Measurements from ENCODE around the gene FGF8.
A peak's percentile ranks its signal among the peaks of the same experiment; 100 is the strongest.
"Not testable (repeated sequence)": the region's sequence is repeated elsewhere in the genome, so short reads cannot be mapped to it uniquely, and the experiment has no call there.

The FGF8 gene, protein sequence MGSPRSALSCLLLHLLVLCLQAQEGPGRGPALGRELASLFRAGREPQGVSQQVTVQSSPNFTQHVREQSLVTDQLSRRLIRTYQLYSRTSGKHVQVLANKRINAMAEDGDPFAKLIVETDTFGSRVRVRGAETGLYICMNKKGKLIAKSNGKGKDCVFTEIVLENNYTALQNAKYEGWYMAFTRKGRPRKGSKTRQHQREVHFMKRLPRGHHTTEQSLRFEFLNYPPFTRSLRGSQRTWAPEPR

GRCh38 chr10:101775273-101776160, at the start of gene FGF8:
TSS of gene FGF8 (minus strand) at chr10:101776114. CDS start at chr10:101775900, 214 bp downstream.
- no peak for DNase-seq

DNA sequence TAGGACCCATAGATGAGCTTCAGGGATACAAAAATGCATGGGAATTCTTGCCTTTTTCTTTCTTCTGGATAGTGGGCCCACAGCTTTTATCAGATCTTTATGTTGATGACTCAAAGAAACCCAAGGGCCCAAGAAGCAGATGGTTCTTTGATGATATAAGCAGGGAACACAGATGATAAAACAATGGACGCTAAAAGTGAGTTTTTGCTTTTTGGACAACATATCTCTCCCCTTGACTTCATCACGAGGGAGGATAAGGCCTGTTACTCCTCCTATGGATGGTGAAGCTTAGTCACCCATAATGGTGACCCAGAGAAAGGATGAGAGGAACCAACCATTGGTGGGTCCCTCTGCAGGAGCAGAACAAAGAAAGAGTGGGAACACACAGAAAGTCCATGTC, 48.8 kb upstream of the FGF8 start:
- no peak for DNase-seq

DNA sequence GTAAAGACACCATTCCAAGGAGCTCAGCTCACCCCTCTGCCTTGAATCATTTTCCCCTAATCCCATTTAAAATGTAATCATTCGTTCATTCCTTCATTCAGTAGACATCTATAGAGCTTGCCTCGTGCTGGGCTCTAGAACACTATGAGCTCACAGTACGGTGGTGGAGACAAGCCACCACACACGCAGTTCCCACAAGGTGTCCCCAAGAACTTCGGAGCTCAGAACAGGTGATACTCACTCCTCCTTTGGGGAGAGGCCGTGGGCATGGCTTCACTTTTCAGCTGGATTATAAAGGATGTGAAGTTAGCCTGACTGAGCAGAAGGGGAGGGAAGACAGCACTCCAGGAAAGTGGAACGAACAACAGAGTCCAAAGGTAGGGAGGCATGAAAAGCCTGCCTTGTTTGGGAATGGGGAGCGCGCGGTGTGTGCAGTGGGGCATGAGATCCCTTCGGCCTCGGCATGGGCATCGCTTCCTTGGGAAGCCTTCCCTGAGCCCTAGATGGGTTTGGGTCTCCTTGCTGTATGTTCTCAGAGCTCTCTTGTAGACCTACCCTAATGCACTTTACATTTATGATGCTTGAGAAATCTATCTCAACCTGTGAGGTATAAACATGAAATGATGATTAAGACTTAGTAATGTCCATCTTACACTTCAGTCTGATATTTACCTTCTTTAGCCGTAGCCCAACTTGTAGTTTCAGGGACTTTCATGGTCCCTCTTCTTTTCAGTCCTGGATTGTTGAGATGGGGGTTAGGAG, 43.1 kb upstream of the FGF8 start:
- peak; percentile 40 for DNase-seq

- DNase-seq, result peak; percentile 100
Measured at GRCh38 chr10:101818119-101818871, 42.4 kb upstream of the FGF8 start, which contains the start of gene OGA. TSS of gene OGA (minus strand) at chr10:101818444. CDS start at chr10:101818022, 422 bp downstream.

DNA sequence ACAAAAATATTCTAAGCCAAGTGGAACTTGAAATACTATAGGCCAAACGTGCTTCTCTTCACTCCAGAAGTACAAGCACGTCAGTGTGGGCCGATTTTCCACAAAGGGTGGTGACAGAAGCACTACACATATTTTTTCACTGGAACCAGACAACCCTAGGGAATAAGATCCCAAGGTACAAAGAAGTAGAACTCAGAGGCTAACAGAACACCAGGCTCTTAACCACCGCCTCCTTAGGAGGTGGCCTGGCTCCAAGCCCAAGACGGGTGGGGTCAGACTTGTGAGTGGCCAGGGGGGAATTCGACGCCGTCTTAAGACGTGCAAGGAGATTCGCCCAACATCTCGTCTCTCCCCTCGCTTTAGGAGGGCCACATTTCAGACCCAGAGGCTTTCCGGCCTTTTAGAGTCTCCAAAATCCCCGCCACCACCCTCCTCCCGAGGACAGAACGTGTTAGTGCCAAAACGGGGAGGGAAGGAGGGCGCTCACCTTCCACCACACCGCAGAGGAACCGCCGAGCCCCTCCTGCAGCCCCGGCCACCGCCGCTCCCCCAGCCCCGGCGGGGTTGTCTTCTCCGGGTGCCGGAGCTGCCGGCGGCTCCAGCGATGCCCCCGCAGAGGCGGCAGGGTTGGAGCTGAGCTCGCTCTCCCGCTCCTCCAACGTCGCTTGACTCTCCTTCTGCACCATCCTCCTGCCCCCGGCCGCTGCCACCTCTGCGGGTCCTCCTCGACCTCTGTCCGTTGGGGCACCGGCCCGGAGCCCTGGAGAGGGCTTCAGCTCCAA, 41.6 kb upstream of the FGF8 start:
- peak; percentile 38 for DNase-seq

- DNase-seq, result no peak
Measured at GRCh38 chr10:101816913-101817336, 41.0 kb upstream of the FGF8 start.

DNA sequence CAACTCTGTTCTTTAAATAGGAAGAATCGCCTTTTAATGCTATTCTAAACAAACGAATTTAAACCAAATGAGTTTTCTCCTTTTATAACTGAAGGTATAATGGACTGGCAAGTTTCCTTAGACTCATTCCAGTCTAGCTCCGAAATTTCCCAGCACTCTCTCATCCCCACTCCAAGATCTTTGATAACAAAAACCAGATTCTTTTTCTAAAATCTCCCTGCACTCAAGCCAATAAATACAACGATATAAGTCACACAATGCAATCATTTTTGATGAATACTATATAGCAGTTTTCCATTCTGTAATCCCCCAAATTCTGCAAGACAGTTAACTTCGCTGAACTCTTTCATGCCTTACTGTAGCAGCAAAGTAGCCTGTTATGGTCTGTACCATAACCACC, 40.5 kb upstream of the FGF8 start:
- DNase-seq, result no peak

GRCh38 chr10:101814466-101815071, 38.7 kb upstream of the FGF8 start:
- DNase-seq, result no peak

GRCh38 chr10:101812606-101813005, 36.7 kb upstream of the FGF8 start:
- no peak for DNase-seq

GRCh38 chr10:101807158-101807557, 31.2 kb upstream of the FGF8 start:
- no peak for DNase-seq

- DNase-seq, result no peak
Measured at GRCh38 chr10:101803511-101803910, 27.6 kb upstream of the FGF8 start.

DNA sequence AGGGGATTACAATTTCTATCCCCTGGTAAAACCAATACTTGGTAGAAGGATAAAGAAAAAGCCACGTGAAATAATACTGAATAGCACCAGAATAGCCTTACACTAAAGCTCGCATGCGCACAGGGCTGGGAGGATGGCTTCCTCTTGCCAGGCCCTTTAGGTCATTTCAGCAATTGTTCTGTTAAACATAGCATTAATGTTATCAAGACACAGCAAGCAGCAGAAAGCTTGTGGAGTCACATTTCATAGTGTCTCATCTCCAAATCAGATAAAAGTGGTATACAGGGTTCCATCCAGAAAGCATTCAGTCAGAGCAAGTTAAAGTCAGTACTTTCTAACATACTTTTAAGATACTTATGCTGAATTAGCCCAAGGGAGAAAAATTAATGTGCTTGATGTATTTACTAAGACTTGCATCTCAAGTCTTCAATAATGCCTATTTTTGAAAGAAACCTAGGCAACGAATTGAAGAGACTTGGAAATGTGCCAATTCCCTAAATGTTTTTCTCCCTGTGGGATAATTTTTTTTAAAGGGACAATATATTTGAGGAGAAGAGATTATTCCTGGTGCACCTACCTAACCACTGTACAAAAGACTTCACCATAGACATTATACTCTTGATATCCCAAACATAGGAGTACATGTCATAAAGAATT, 21.6 kb upstream of the FGF8 start:
- DNase-seq, result no peak

DNA sequence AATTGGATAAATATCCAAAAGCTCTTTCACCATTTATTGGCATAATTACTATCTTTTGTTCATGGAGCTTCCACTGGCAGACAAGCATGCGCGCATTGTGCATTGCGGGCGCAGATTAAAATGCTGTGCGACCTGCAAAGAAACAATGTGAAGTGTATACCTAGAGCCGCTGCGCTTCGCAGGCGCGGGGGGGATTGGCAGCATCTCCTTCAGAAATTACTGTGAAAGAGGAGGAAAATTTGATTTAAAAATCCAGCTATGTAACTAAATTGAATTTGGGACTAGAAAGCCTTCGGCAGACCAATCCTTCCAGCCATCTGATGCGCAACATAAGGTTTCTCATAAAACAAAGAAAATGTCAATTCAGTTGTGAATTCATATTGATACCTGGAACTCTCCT, 17.6 kb upstream of the FGF8 start:
- no peak for DNase-seq

DNA sequence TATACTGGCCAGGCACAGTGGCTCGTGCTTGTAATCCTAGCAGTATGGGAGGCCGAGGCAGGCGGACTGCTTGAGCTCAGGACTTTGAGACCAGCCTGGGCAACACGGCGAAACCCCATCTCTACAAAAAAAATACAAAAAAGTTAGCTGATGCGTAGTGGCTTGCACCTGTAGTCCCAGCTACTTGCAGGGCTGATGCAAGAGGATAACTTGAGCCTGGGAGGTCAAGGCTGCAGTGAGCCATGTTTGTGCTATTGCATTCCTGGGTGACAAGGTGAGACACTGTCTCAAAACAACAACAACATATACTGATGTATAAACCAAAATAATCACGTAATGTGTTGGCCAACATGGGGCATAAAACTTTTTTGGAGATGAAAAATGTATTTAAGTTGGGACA, 13.8 kb upstream of the FGF8 start:
- no peak for DNase-seq

DNA sequence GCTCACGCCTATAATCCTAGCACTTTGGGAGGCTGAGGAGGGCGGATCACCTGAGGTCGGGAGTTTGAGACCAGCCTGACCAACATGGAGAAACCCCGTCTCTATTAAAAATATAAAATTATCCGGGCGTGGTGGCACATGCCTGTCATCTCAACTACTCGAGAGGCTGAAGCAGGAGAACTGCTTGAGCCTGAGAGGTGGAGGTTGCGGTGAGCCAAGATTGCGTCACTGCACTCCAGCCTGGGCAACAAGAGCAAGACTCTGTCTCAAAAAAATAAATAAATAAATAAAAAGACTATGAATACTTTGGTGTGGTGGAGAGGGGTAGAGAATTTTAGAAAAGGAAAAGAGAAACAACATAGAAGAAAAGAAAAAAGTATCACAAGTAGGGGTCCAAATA, 13.3 kb upstream of the FGF8 start:
- not testable (repeated sequence) for DNase-seq

- no peak for DNase-seq
Measured at GRCh38 chr10:101785801-101786200, 9.9 kb upstream of the FGF8 start.

GRCh38 chr10:101784558-101784957, 8.6 kb upstream of the FGF8 start:
- DNase-seq, result no peak

GRCh38 chr10:101783736-101784118, 7.8 kb upstream of the FGF8 start:
- DNase-seq, result no peak

GRCh38 chr10:101782811-101783735, 7.2 kb upstream of the FGF8 start, which contains the start of gene NPM3:
TSS of gene NPM3 (minus strand) at chr10:101783446. CDS start at chr10:101783390, 56 bp downstream.
- DNase-seq, result peak; percentile 67

Measured in NK-92 treated with Interleukin-12 subunit alpha and Interleukin-12 subunit beta, amount 100 ng/mL, for 24 hours (cell line).